ENCODE data around the gene PARD3B. TPM values are rescaled to one million over a fixed set of nuclear protein-coding genes. Genes with fewer than 3 reads are reported as not detected.

The PARD3B gene
- total RNA-seq, 1 experiment from 2014 or later = 3.9 TPM

DNA sequence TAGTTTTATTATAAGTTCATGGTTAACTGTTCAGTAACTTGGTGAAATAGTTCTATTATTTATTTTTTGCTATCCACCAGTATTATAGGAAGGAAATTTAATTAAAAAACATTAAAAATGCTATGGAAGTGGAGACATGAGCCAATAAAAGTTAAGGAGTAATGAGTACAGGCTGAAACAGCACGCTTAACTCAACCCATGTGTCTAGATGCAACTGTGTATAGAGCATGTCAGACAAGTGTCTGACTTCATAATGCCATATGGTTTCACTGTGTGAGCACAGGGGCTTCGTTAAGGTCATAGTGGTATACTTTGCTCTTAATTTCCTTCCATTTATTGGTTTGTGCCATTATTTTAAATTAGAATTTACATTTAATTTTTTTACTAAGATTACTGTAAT is 570.2 kb downstream of the PARD3B start:
- no peak for DNase-seq (ENCODE audit: low spot score)

- DNase-seq (ENCODE audit: low spot score) = no peak
Measured at GRCh38 chr2:205117125-205117524, 571.9 kb downstream of the PARD3B start.

DNA sequence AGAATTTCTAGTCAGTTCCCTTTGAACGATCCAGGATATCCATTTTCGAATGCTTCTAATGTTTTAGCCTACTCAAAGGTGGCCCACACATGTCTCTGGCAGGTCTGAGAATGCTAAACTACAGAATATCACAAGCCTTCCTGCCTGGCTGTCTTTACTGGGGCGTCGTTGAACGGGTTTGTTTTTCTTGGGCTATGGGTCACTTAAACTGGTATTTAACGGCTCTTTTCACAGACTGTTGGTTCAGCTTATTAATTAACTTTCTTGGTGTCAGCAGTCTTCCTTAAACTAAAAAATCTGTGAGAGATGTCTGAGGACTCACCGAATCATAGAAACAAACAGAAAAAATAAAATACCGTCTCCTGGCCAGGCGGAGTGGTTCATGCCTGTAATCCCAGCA is 573.9 kb downstream of the PARD3B start:
- DNase-seq (ENCODE audit: low spot score) = no peak

GRCh38 chr2:205128726-205129125 is 583.5 kb downstream of the PARD3B start:
- no peak for DNase-seq (ENCODE audit: low spot score)

DNA sequence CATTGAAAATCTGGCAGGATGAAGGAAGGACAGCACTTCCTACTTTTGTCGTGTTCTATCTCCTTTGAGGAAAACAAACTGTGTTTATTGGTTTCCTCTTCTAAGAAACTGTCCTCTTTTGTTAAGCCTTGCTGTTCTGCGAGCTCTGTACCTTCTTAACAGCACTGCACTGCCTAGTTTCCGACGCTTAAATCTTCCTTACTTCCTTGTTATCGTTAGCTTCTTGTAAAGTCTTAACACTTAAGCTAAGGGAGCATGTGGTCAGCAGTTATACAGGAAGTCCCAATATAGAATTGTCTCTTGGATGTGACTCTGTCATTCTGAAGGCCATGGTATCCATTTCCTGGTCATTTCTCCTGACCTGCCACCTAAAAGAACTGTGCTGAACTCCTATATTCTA is 584.3 kb downstream of the PARD3B start:
- DNase-seq (ENCODE audit: low spot score) = no peak

GRCh38 chr2:205130111-205130829 is 585.0 kb downstream of the PARD3B start:
- no peak for DNase-seq (ENCODE audit: low spot score)

DNA sequence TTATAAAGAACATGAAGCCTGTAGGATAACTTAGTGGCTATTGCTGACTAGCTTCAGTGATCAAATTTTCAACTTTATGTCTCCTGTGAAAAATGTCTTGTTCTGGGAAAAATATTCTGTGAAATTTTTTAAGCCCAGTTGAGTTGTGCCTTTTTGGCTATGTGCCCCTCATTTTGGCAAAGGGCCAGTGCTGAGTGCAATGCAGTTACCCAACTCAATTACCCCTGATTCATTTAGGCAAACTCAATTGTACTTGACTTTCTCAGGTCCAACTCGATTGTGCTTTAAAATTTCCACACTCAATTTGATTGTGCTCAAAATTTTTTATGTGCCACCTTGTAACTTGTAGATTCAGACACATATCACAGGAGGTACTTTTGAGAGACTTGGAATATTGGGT is 588.3 kb downstream of the PARD3B start:
- DNase-seq (ENCODE audit: low spot score) = no peak

- no peak for DNase-seq (ENCODE audit: low spot score)
Measured at GRCh38 chr2:205138735-205139134, 593.5 kb downstream of the PARD3B start.

- DNase-seq (ENCODE audit: low spot score) = no peak
Measured at GRCh38 chr2:205139822-205140463, 594.7 kb downstream of the PARD3B start.

DNA sequence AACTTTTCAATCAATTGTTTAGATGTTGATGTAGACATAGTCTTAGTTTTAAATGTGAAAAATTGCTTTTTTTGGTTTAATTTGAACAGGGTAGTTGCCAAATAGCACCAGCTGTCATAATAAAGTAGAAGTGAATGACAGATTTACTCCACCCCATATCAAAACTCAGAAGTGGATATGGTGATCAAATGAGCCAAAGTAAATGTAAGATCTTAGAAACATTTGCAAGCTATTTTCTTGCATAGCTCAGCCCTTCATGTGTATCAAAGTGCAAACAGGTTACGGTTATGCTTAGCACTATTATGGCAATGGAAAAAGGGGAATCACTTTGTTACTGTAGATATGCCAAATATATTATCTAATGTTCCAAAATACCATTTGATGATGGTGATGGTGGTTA is 596.1 kb downstream of the PARD3B start:
- DNase-seq (ENCODE audit: low spot score) = no peak

GRCh38 chr2:205145888-205146287 is 600.6 kb downstream of the PARD3B start:
- DNase-seq (ENCODE audit: low spot score) = no peak

DNA sequence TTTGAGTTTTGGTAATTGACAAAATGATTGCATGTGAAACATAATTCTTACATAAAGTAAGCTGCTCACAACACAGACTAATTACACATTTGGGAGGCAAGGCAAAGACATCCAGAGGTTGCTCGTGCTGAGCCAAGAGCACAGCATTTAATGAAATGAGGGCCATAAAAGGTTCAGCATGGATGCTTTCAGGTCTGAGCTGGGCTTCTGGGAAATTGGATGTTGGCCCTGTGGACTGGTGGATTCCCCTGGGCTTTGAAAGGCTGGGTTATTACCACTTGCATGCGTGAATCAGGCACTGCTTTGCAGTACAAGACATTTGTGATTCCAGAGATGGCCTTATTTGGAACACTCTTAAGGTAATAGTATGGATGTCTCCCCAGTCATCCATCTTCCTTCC is 603.5 kb downstream of the PARD3B start:
- no peak for DNase-seq (ENCODE audit: low spot score)

DNA sequence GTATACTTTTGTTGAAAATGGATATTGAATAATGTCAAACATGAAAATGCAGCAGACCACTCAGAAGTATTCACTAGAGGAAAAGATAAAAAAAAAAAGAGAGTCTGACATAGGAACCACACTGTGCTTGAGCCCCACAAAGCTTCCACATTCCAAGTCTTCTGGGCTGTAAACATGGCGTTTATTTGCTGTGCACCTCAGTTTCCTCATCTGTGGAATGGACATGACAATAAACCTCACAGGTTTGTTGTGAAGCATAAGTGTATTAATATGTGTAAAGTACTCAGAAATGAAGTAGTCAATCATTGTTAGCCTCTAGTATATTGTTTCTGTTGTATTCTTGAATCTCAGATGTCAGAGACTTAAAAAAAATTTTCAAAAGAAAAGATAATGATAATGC is 611.2 kb downstream of the PARD3B start:
- no peak for DNase-seq (ENCODE audit: low spot score)

DNA sequence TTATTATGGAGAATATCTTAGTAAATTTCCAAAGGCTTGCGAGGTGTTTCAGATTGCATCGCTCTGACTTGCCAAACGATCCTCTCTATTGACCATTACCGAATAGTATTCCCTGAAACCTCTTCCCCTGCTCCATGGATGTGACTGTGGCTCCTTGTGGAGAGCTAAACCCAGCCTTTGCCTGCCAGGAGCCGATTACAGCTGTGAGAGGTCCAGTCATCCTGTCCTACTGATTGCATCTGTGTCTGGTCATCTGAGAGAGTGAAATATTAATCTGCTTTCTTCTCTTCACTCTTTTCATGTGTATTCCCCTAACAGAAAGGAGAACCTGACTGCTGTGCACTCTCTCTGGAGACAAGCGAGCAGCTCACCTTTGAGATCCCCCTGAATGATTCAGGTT is 613.1 kb downstream of the PARD3B start:
- no peak for DNase-seq (ENCODE audit: low spot score)

GRCh38 chr2:205161156-205161839 is 616.0 kb downstream of the PARD3B start:
- DNase-seq (ENCODE audit: low spot score) = no peak

- DNase-seq (ENCODE audit: low spot score) = no peak
Measured at GRCh38 chr2:205166745-205167144, 621.5 kb downstream of the PARD3B start.

- no peak for DNase-seq (ENCODE audit: low spot score)
Measured at GRCh38 chr2:205169012-205169411, 623.7 kb downstream of the PARD3B start.

DNA sequence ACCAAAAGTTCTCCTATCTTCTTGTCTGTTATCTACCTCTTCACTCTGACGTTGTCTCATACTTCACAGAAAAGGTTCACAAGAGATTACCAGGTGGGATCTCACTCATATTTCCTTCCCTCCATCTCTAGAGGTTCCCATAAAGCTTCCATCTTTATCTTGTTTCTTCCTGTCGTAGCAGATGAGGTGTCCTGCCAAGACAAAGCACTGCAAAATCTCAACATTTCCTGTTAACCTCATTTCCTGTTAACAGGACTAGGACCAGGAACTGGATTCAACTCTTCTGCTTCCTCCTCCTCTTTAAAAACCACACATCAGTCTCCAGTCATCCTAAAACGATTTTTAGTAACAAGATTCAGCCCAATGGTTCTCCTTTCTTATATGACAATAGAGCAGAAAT is 624.2 kb downstream of the PARD3B start:
- no peak for DNase-seq (ENCODE audit: low spot score)

DNA sequence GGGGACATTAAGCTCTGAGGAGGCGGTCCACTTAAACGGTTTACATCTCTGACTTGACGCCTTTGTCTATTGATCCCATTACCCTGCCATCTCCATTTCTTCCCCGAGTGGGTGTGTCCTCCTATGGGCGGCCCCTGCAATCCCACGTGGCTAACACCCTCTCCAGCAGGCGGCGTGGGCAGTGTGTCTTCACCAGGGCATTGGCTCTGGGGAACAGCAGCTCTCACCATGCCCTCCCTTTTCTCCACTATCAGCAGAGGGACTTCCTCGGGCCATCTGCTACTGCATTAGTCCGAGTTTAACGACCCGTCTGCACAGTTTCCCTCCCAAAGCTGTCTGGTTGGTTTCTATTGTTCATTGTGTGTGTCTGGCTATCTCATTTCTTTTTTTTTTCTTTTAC is 625.1 kb downstream of the PARD3B start:
- DNase-seq (ENCODE audit: low spot score) = no peak

- DNase-seq (ENCODE audit: low spot score) = no peak
Measured at GRCh38 chr2:205171261-205171940, 626.1 kb downstream of the PARD3B start.

GRCh38 chr2:205175831-205176230 is 630.6 kb downstream of the PARD3B start:
- DNase-seq (ENCODE audit: low spot score) = no peak

- no peak for DNase-seq (ENCODE audit: low spot score)
Measured at GRCh38 chr2:205176546-205176945, 631.3 kb downstream of the PARD3B start.
